ENCODE measurements around the gene NLRC5.
"Not testable (repeated sequence)": the region's sequence is repeated elsewhere in the genome, so short reads cannot be mapped to it uniquely, and the experiment has no call there.

Gene NLRC5

DNA sequence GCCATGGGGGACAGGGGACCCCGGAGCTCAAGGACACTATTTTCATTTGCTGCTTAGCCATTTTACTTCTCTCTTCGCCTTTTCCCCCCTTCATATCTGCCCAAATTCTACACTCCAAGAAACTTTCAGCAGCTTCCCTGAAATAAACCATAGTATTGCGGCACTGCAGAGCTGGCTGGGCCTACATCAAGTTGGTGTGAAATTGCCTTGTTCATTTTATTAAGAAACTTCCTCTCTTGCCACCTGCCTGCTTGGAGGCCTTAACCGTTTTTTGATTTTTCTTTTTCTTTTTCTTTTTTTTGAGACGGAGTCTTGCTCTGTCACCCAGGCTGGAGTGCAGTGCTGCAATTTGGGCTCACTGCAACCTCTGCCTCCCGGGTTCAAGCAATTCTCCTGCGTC is 95.6 kb downstream of the NLRC5 start:
- no peak for DNase-seq

DNA sequence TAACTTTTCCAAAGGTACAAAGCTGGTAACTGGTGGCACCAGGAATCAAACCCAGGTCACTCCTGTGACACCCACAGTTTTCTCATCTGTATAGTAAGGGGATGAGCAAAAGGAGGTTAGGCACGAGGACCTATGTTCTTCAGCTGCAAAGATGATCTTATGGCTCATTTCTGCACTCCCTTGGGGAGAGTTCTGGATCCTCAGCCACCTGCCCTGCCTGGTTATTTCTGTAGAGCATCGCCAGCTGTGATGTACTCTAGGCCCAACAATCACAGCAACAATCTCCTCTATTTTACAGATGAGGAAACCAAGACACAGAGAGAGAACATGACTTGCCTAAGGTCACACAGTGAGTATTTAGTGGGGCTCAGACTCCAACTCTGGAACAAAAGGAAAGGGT is 97.6 kb downstream of the NLRC5 start:
- DNase-seq = no peak

GRCh38 chr16:57089406-57089805 is 100.0 kb downstream of the NLRC5 start:
- no peak for DNase-seq

- no peak for DNase-seq
These were observed 102.0 kb downstream of the NLRC5 start for GRCh38 chr16:57091200-57091974.

- peak; percentile 82 for DNase-seq
These were observed 102.8 kb downstream of the NLRC5 start, which contains the start of gene CPNE2 for GRCh38 chr16:57091975-57092785. TSS of gene CPNE2 (plus strand) at chr16:57092583. CDS start at chr16:57110743, 18,160 bp downstream.

- peak; percentile 70 for DNase-seq
These were observed 103.5 kb downstream of the NLRC5 start for GRCh38 chr16:57092786-57093411.

GRCh38 chr16:57093666-57094564 is 104.6 kb downstream of the NLRC5 start:
- no peak for DNase-seq

DNA sequence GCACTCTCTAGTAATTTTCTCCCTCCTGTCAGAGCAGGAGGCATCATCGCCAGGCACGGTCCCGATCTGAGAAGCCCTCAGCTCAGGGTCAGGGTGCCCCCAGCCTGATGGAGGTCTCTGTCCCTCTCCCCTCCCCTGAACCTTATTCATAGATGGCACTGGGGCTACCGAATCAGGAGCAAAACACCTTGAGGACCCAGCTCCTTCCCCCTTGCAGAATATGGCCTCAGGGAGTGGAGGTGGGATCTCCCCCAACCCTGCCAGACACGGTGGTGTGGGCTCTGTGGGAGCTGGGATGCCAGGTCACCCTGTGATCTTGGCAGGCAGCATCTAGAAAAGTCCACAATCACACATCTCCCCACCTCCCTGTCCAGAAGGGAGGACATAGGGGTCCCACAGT is 105.6 kb downstream of the NLRC5 start:
- DNase-seq = no peak

DNA sequence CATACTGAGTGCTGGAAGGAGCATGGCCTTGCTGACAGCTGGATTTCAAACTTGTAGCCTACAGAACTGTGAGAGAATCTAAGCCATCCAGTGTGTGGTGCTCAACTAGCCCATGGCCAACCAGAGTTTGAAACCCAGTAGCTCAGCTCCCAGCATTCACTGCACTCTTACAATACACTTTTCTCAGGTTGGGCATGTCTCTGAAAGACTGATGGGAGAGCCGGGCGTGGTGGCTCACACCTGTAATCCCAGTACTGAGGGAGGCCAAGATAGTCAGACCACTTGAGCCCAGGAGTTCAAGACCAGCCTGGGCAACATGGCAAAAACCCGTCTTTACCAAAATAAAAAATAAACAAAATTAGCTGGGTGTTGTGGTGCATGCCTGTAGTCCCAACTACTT is 106.8 kb downstream of the NLRC5 start:
- DNase-seq = no peak

DNA sequence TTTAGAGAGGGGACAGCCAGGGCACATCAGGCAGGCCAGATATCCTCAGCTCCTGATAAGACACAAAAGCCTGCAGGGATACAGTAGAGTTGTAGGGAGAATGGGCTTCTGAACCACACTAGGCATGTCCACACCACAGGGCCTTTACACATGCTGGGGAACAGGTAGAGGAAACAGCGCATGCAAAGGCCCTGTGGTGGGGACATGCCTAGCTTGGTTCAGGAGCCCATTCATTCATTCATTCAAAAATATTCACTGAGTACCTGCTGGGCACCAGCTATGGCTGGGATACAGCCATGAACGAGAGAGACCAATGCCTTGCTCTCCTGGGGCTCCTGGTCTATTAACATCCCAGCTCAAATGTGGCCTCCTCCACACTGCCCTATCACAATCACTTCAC is 107.4 kb downstream of the NLRC5 start:
- no peak for DNase-seq

DNA sequence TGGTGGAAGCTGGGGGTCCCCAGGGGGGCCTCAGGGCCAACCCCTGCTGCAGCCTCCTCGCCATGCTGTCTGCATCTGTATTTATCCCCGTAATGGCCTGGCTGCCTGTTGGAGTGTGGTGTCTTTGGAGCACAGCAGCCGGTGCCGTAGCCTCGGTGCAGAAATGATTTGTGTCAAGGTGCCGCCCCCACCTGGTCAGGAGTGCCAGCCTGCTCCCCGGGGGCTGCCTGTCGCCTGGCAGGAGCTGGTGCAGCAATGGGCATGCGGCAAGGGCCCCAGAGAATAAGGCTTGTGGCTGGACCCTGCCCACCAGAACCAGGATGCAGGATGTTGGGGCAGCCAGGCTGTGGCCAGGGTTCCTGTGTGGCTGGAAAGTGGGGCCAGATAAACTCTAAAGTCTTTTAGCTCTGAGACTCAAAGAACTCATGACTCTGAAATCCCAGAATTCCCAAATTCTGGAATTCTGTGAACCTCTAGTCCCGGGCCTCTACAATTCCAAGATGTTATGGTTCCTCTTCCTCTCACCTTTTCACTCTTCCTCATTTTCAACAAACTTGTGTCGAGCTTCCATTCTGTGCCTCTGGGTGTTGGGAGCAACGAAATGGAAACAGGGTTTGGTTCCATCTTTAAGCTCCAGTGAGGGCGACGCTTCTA is 109.0 kb downstream of the NLRC5 start:
- DNase-seq = no peak

DNA sequence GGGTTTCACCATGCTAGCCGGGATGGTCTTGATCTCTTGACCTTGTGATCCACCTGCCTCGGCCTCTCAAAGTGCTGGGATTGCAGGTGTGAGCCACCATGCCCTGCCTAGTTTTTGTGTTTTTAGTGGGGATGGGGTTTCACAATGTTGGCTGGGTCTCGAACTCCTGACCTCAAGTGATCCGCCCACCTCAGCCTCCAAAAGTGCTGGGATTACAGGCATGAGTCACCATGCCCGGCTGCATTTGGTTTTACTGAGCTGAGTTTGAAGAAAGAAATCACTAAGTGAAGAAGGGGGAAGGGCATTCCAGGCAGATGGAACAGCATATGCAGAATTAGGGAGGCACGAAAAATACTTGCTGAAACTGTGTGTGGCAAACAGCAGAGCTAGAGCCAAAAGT is 110.6 kb downstream of the NLRC5 start:
- DNase-seq = not testable (repeated sequence)

- DNase-seq = no peak
These were observed 111.1 kb downstream of the NLRC5 start for GRCh38 chr16:57100445-57100844.

- no peak for DNase-seq
These were observed 113.8 kb downstream of the NLRC5 start for GRCh38 chr16:57102888-57103851.

GRCh38 chr16:57104706-57105105 is 115.3 kb downstream of the NLRC5 start:
- no peak for DNase-seq

GRCh38 chr16:57105184-57105583 is 115.8 kb downstream of the NLRC5 start:
- no peak for DNase-seq

GRCh38 chr16:57106767-57107166 is 117.4 kb downstream of the NLRC5 start:
- DNase-seq = no peak

DNA sequence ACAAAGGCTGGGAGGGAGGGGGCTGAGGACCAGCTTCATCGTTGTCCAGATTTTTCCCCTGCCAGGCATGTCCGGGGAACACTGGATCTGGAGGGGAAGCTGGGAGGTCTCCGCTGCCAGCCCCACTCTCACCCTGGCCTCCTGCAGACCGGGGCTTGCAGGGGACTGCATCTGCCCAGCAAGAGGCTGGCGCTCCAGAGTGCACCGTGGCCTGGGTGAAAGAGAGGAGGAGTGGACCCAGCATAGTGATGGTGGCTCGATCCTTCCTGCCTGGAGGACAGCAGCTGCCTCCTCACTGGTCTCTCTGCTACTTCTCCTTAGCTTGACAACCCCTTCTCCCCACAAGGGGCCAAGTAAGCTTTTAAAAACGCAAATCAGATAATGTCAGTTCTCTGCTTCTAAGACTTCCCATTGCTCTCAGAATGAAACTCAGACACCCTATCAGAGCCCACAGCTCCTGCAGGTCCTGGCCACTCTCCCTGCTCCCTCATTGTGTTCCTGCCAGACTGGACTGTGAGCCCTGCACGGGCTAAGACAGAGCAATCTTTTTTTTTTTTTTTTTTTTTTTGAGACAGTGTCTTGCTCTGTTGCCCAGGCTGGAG is 118.1 kb downstream of the NLRC5 start:
- DNase-seq = no peak

- no peak for DNase-seq
These were observed 119.1 kb downstream of the NLRC5 start for GRCh38 chr16:57108432-57108831.
